Stimulated activated CD4-positive, alpha-beta T cell treated with anti-CD3 and anti-CD28 coated beads, Interleukin-4, amount 100 ng/mL, for 1 hour (primary cell): ENCODE measurements around the gene CMTM7.

ENCODE experiments used
- DNase-seq: peaks from one replicate; pipeline ENCODE4 v3.0.0-alpha.2; 2020

CMTM7 gene

DNA sequence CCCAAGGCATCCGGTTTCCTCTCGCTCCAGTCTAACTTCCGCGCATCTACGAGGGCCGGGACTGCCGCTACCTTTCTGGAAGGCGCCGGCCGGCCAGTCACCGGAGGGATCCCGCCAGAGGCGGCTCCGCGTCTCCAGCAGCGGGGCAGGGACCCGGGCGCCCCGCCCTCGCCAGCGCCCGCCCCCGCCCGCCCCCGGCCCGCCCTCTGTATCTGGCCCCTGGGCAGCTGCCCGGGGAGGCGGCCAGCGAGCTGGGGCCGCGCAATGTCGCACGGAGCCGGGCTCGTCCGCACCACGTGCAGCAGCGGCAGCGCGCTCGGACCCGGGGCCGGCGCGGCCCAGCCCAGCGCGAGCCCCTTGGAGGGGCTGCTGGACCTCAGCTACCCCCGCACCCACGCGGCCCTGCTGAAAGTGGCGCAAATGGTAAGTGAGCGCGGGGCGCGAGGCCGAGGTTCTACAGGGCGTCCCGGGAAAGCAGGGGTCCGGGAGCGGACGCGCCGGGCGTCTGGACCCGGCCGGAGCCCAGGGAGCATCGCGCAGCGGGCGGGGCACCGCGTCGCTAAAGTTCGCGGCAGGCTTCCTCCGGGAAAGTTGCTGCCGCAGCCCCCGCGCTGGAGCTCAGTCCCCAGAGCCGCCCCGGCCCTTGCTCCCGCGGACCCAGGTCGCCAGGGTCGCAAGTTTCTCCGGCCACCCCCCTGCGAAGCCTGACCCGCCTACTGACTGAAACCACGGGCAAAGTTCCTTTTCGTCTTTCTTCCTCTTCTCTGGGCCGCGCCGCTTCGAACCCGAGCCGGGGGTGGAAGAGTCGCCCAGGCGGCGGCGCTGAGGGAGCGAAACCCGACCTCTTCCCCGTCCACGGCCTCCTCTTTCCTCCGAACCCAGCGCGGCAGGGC is at the start of gene CMTM7:
CMTM7 (plus strand) TSS at position 211 of the 893 bp plus-strand sequence; CDS start at position 265, 54 bp downstream.
- DNase-seq, result peak; percentile 54

- DNase-seq, result no peak
These were observed 44.1 kb upstream of the CMTM7 start for GRCh38 chr3:32347343-32348125.

GRCh38 chr3:32349184-32349583 is 42.5 kb upstream of the CMTM7 start:
- DNase-seq, result no peak

DNA sequence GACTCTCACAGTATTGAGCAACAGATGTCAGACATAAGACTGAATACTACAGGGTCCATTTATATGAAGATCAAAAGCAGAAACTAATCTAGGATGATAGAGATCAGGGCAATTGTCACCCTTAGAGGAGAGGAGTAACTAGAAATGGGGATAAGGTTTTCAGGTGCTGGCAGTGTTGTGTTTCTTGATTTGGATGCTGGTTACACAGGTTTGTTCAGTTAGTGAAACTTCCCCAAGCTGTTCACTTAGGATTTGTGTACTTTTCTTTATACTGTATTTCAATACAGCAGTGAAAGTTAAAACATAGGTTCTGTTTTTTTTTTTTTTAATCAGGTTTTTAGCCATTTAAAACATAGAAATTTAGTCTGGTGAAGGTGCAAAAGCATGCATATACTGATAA is 39.1 kb upstream of the CMTM7 start:
- DNase-seq, result no peak

DNA sequence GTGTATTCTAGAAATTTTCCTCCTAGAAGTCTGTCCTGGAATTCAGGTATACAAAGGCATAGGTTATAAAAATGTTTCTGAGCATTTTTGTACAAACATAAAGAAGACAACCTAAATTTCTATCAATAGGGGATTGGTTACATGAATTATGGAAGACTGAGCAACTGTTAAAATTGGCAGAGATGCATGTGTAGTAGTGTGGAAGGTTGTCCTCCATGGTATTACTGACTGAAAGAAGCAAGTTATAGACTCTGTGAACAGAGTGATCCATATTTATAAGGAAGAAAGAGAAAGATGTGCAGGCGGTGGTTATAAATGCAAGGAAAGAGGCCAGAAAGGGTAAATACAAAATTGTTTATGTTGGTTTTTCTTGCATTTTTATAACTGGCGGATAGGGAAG is 38.3 kb upstream of the CMTM7 start:
- DNase-seq, result no peak

DNA sequence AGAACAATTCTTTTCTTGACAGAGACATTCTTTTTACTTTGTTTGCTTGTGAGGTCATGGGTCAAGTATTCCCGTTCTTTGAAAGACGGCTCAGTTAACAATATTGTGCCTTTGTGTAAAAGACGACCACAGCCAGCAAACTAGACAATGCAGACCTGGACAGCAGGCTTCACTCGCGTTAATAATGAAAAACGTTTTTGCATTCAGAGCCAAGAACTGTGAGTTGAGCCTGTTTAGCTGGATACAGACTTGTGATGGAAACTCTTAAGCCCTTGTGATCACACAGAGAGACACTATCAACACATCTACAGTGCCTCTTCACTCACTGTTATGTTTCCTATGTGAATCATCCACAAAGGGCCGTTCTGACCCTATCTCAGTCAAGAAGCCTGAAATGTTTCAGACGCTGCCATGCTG is 37.3 kb upstream of the CMTM7 start:
- no peak for DNase-seq

DNA sequence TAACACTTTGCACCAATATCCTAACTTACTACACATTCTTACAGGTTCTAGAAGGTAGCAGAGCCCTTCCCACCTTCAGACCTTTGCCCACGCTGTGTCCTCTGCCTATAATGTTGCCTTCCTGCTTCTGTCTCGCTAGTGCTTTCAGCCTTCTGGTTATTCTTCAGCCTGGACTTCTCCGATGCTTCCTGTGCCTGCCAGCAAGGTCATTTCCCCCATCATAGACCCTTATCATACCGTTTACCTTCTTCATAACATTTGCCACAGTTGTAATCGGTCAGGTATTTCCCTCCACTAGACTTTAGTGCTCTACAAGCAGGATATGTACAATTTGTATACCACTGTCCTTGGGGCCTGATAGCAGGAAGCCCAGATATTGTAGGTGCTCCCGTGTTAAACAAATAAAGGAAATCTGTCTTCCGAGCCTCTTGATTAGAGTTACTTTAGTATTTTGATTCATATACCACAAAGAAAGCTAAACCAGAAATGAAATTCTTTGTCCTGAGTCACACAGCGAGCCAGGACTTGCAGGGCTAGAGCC is 35.8 kb upstream of the CMTM7 start:
- no peak for DNase-seq

- no peak for DNase-seq
These were observed 31.7 kb upstream of the CMTM7 start for GRCh38 chr3:32359766-32360492.

- no peak for DNase-seq
These were observed 31.2 kb upstream of the CMTM7 start for GRCh38 chr3:32360493-32360827.

DNA sequence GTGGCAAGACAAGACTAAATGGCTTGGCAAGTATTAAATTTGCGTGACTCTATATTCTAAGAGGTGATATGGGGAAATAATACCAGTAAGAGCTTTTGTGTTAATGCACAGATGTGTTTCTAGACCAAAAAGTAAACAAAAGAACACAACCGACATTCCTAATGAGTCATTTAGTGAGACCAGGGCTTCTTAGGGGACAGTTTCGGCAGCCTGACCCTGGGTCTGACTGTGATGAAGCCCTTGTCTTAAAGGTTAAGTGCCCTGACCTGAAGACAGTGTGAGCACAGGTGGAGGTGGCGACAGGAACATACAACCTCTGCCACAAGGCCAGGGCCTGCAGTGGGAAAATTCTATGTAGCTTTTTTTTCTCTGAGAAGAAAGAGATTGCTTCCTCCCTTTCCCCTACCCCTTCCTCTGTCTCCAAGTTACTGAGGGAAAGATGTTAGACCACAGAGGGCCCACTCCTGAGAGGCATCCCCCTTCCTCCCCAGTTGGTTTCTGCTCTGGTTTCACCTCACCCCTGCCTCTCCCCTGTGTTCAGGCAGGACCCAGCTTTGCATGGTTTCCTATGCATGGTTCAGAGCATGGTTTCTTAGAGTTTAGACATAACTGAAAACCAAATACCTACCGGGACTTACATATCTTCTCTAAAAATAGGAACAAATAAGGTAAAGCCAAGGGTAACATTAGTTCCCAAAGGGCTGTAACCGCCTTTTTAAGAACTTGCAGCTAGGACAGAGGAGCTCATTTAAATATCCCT is 24.8 kb upstream of the CMTM7 start:
- no peak for DNase-seq

DNA sequence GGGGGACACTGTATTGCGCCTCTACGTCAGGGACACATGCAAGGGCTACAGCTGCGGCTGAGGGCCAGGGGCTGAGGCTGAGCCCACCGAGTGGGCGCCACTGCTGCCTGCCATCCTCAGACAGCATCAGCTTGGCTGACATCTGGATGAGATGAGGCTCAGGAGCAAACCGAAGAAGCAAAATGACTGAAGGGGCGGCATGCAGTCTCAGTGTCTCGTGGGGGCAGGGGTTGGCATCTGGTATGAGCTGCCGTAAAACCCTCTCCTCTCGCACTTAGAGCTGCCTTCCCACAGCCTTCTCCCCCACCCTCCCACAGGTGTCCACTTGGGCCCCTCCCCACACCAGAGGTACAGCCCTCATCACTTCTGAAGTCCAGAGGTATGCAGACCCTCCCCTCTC is 24.2 kb upstream of the CMTM7 start:
- DNase-seq, result no peak

DNA sequence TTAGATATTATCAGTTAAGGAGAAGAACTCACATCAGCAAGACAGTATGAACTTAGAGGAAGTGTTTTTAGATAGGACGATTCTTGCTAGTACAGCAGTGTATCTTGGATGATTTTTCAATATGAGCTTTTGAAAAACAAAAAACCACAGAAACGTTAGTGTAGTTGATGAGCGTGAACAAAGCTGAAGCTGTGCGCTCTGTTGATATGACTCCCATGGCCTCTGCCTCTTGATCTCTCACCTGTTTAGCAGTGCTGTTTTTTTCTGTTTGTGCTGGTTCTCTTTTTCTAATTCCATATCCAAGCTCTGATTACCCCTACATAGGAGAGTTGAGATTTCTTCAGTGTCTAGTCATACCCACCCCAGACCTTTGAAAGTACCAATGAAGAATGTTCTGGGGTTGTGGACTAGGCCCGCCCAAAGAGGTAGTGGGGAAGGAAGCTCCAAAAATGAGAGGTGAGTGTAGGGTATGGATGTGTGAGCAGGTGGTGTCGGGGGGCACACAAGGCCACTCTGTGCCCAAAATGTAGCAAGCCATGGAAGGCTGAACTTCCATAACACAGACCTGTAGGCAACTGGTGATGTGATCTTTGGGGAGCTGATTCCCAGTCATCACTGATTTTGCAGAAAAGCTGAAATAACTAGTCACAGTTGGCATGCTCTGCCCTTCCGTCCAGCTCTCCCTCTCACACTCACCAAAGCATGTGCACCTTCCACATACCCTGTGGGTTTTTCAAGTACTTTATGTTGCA is 20.0 kb upstream of the CMTM7 start:
- no peak for DNase-seq

DNA sequence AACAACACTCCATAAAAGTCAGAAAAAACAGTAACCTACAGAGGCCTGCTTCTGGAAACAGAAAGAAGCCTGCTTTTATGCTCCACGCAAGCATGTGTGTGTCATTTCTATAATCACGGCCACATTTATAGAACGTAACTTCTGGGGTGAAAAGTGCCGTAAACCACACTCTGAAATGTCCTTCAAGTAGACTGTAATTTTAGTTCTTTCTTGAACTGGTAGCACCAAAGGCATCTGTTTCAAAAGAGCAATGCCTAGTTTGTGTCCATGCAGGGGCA is 19.5 kb upstream of the CMTM7 start:
- DNase-seq, result no peak

DNA sequence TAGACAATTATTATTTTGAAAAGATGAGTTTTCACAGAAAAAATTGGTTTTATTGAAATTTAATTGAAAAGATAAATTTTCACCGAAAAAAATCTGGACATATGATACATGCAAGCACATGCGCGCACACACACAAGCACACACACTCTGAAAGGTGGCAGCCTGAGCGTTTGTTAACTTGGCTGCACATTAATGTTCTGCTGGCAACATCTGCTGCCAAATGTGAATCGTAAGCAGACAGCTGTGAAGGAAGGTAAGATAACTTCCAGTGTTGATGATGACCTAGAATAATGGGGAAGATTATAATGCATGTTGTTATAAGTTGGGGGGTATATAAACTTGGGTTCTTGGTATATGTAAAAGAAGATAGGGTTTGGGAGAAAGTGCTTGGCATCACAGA is 18.4 kb upstream of the CMTM7 start:
- no peak for DNase-seq

GRCh38 chr3:32373844-32374243 is 17.8 kb upstream of the CMTM7 start:
- no peak for DNase-seq

- DNase-seq, result peak; percentile 34
These were observed 16.7 kb upstream of the CMTM7 start for GRCh38 chr3:32374788-32375595.

- no peak for DNase-seq
These were observed 16.1 kb upstream of the CMTM7 start for GRCh38 chr3:32375596-32375930.

DNA sequence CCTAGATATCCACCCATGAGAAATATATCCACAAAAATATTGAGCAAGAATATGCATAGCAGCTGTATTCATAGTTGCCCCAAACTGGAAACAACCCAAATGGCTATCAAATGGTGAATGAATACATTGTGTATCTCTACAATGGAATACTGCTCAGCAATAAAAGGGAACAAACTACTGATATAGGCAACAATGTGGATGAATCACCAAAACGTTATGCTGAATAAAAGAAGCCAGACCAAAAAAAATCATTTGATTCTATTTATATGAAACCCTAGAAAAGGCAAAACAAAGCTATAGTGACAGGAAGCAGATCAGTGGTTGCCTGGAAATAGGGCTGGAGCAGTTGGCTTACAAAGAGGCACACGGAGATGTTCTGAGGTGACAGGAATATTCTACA is 15.5 kb upstream of the CMTM7 start:
- no peak for DNase-seq

DNA sequence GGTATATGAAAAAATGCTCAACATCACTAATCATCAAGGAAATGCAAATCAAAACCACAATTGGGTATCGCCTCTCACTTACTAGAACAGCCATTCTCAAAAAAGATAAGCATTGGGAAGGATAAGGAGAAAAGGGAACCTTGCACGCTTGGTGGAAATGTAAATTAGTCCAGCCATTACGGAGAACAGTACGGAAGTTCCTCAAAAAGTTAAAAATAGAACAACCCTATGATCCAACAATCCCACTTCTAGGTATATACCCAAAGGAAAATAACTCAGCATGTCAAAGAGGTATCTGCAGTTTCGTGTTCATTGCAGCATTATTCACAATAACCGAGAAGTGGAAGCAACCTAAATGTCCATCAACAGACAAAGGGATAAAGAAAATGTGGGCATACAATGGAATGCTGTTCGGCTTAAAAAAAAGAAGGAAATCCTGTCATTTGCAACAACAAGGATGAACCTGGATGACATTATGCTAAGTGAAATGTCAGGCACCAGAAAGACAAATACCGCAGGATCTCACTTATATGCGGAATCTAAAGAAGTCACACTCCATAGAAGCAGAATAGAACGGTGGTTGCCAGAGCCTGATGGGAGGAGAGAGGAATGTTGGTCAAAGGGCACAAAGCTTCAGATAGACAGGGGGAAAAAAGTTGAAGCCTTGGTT is 11.7 kb upstream of the CMTM7 start:
- DNase-seq, result no peak

- DNase-seq, result no peak
These were observed 9.7 kb upstream of the CMTM7 start for GRCh38 chr3:32381922-32382321.
